IMR-90 (cell line): ENCODE results near the gene DDC. TPM values are rescaled to one million over a fixed set of nuclear protein-coding genes. Genes with fewer than 3 reads are reported as not detected.

ENCODE experiments used
- ATAC-seq: fragments of 200-7000 bp; cut with Tn5 transposase; 2 replicates; pipeline ENCODE4 v1.9.1; 2020; ENCODE audit warnings: low read depth, mild to moderate bottlenecking, moderate library complexity
- BruUV-seq: library from RNA; stranded (reverse); fragments of 400-500 nt; replicated peaks from 2 replicates; lab custom pipeline; 2021; lab: Mats Ljungman, UMichigan
- CTCF ChIA-PET: fragments of 300-600 bp; formaldehyde crosslinking; extraction: SDS; loops from one replicate; lab custom pipeline; 2021; ENCODE audit warnings: antibody characterized with exemption; lab: Yijun Ruan, JAX
- POLR2A ChIA-PET: fragments of 300-600 bp; sonication (Branson Sonifier 250); formaldehyde crosslinking; loops from one replicate; lab custom pipeline; 2022; ENCODE audit warnings: antibody characterized with exemption; ENCODE audit not compliant: unreplicated experiment; lab: Charles Lee
- DNase-seq: peaks from one replicate; pipeline ENCODE4 v3.0.0; 2013
- H2AFZ ChIP-seq: replicated peaks from 2 replicates; pipeline ENCODE3; 2013; ENCODE audit warnings: low read length, mild to moderate bottlenecking; ENCODE audit not compliant: poor library complexity
- H2AK5ac ChIP-seq: 2 replicates; pipeline ENCODE4 v1.6.1; 2013; ENCODE audit warnings: low read depth, low read length, inconsistent platforms
- H2AK9ac ChIP-seq: replicated peaks from 2 replicates; pipeline ENCODE3; 2013; ENCODE audit warnings: mild to moderate bottlenecking, low read depth, low read length, moderate library complexity; ENCODE audit not compliant: poor library complexity
- H2BK120ac ChIP-seq: 2 replicates; pipeline ENCODE4 v1.6.1; 2013; ENCODE audit warnings: low read depth, low read length, inconsistent platforms
- H2BK15ac ChIP-seq: 3 replicates; pipeline ENCODE4 v1.6.1; 2013; ENCODE audit warnings: low read depth, low read length, inconsistent platforms
- H2BK20ac ChIP-seq: 2 replicates; pipeline ENCODE4 v1.6.1; 2013; ENCODE audit warnings: low read depth, mild to moderate bottlenecking, inconsistent platforms, low read length, moderate library complexity
- H2BK5ac ChIP-seq: 2 replicates; pipeline ENCODE4 v1.6.1; 2013; ENCODE audit warnings: mild to moderate bottlenecking, low read depth, low read length, inconsistent platforms; ENCODE audit not compliant: poor library complexity, severe bottlenecking
- H3K14ac ChIP-seq: replicated peaks from 2 replicates; pipeline ENCODE4 v1.6.1; 2013; ENCODE audit warnings: low read depth, low read length, inconsistent platforms
- H3K18ac ChIP-seq: 2 replicates; pipeline ENCODE4 v1.6.1; 2013; ENCODE audit warnings: low read depth, low read length, control low read depth
- H3K23ac ChIP-seq: 2 replicates; pipeline ENCODE4 v1.6.1; 2013; ENCODE audit warnings: low read depth, low read length, inconsistent platforms
- H3K27ac ChIP-seq: 2 replicates; pipeline ENCODE4 v1.5.1; 2013; ENCODE audit warnings: mild to moderate bottlenecking, control low read depth, low read length; ENCODE audit not compliant: insufficient read depth
- H3K27me3 ChIP-seq: 2 replicates; pipeline ENCODE4 v1.6.1; 2013; ENCODE audit warnings: low read length; ENCODE audit not compliant: control insufficient read depth, insufficient read depth
- H3K36me3 ChIP-seq: 2 replicates; pipeline ENCODE4 v1.6.1; 2013; ENCODE audit warnings: low read length, mixed read lengths; ENCODE audit not compliant: control insufficient read depth, insufficient read depth
- H3K4ac ChIP-seq: 2 replicates; pipeline ENCODE4 v1.6.1; 2013; ENCODE audit warnings: low read depth, low read length, inconsistent platforms
- H3K4me1 ChIP-seq: 2 replicates; pipeline ENCODE4 v1.6.1; 2013; ENCODE audit warnings: low read length, mixed read lengths; ENCODE audit not compliant: control insufficient read depth, insufficient read depth
- H3K4me2 ChIP-seq: 2 replicates; pipeline ENCODE4 v1.6.1; 2013; ENCODE audit warnings: low read depth, mild to moderate bottlenecking, control low read depth, low read length, moderate library complexity
- H3K4me3 ChIP-seq: 2 replicates; pipeline ENCODE4 v1.5.1; 2013; ENCODE audit warnings: low read depth, mild to moderate bottlenecking, control low read depth, low read length, moderate library complexity; ENCODE audit not compliant: insufficient read depth
- H3K56ac ChIP-seq: 2 replicates; pipeline ENCODE4 v1.6.1; 2013; ENCODE audit warnings: low read length, inconsistent platforms; ENCODE audit not compliant: insufficient read depth; ENCODE audit errors: extremely low read depth
- H3K79me1 ChIP-seq, 2 experiments: 2 replicates each; pipeline ENCODE4 v1.6.1; 2013; ENCODE audit warnings: low read length in 2 of 2, inconsistent platforms in 1 of 2, low read depth in 1 of 2
- H3K9ac ChIP-seq: 2 replicates; pipeline ENCODE4 v1.6.1; 2013; ENCODE audit warnings: low read depth, low read length, control low read depth
- H3K9me1 ChIP-seq: 2 replicates; pipeline ENCODE4 v1.6.1; 2013; ENCODE audit warnings: low read length, inconsistent platforms; ENCODE audit not compliant: insufficient read depth
- H3K9me3 ChIP-seq: 2 replicates; pipeline ENCODE4 v1.6.1; 2013; ENCODE audit warnings: low read length; ENCODE audit not compliant: control insufficient read depth, insufficient read depth
- H4K20me1 ChIP-seq: 2 replicates; pipeline ENCODE4 v1.6.1; 2013; ENCODE audit warnings: low read length, inconsistent platforms; ENCODE audit not compliant: insufficient read depth
- H4K5ac ChIP-seq: 2 replicates; pipeline ENCODE4 v1.6.1; 2013; ENCODE audit warnings: mild to moderate bottlenecking, low read depth, low read length, control low read depth
- H4K8ac ChIP-seq, 2 experiments: 2 replicates each; pipeline ENCODE4 v1.6.1; 2013; ENCODE audit warnings: low read depth in 2 of 2, low read length in 2 of 2, control low read depth in 1 of 2, inconsistent platforms in 1 of 2
- H4K91ac ChIP-seq: 2 replicates; pipeline ENCODE4 v1.6.1; 2013; ENCODE audit warnings: low read depth, low read length, inconsistent platforms; ENCODE audit not compliant: insufficient read depth
- BHLHE40 ChIP-seq: fragments of 150-350 bp; IDR thresholded peaks from 2 replicates; pipeline ENCODE4 v1.6.1; 2016; ENCODE audit warnings: mild to moderate bottlenecking, low read depth, low read length
- CEBPB ChIP-seq: IDR thresholded peaks from 2 replicates; pipeline ENCODE4 v1.6.1; 2012; ENCODE audit warnings: low read depth, low read length, improper control_type of control experiment
- CHD1 ChIP-seq: IDR thresholded peaks from 2 replicates; pipeline ENCODE4 v1.6.1; 2012; ENCODE audit warnings: low read depth, low read length, improper control_type of control experiment
- CTCF ChIP-seq: conservative IDR thresholded peaks from 2 replicates; pipeline ENCODE4 v1.5.1; 2012; ENCODE audit warnings: mild to moderate bottlenecking, low read depth, low read length, improper control_type of control experiment
- ELK1 ChIP-seq: fragments of 150-350 bp; IDR thresholded peaks from 2 replicates; pipeline ENCODE4 v1.6.1; 2016; ENCODE audit warnings: low read depth, mild to moderate bottlenecking, low read length, moderate library complexity, borderline replicate concordance
- FOS ChIP-seq: fragments of 150-350 bp; IDR thresholded peaks from 2 replicates; pipeline ENCODE4 v1.6.1; 2016; ENCODE audit warnings: low read depth, low read length
- MAFK ChIP-seq: IDR thresholded peaks from 2 replicates; pipeline ENCODE4 v1.6.1; 2012; ENCODE audit warnings: low read depth, low read length, improper control_type of control experiment
- MAZ ChIP-seq: IDR thresholded peaks from 2 replicates; pipeline ENCODE4 v1.6.1; 2012; ENCODE audit warnings: low read depth, mild to moderate bottlenecking, low read length, improper control_type of control experiment, moderate library complexity, borderline replicate concordance
- MXI1 ChIP-seq: IDR thresholded peaks from 2 replicates; pipeline ENCODE4 v1.6.1; 2012; ENCODE audit warnings: low read depth, mild to moderate bottlenecking, low read length, moderate library complexity, borderline replicate concordance
- NFE2L2 ChIP-seq: fragments of 150-350 bp; IDR thresholded peaks from 2 replicates; pipeline ENCODE4 v1.6.1; 2016; ENCODE audit warnings: low read depth, mild to moderate bottlenecking, low read length
- POLR2A ChIP-seq: IDR thresholded peaks from 2 replicates; pipeline ENCODE4 v1.6.1; 2012; ENCODE audit warnings: mild to moderate bottlenecking, low read depth, low read length
- RAD21 ChIP-seq: IDR thresholded peaks from 2 replicates; pipeline ENCODE4 v1.6.1; 2012; ENCODE audit warnings: low read length, improper control_type of control experiment
- RCOR1 ChIP-seq: IDR thresholded peaks from 2 replicates; pipeline ENCODE4 v1.6.1; 2012; ENCODE audit warnings: mild to moderate bottlenecking, low read length, improper control_type of control experiment; ENCODE audit not compliant: insufficient replicate concordance
- RFX5 ChIP-seq: IDR thresholded peaks from 2 replicates; pipeline ENCODE4 v1.8.0; 2012; ENCODE audit warnings: low read depth, mild to moderate bottlenecking, low read length, moderate library complexity
- SMC3 ChIP-seq: fragments of 150-350 bp; IDR thresholded peaks from 2 replicates; pipeline ENCODE4 v1.6.1; 2016; ENCODE audit warnings: low read depth, mild to moderate bottlenecking, antibody characterized with exemption, low read length, moderate library complexity
- USF2 ChIP-seq: fragments of 150-350 bp; IDR thresholded peaks from 2 replicates; pipeline ENCODE4 v1.6.1; 2017; ENCODE audit warnings: mild to moderate bottlenecking, antibody characterized with exemption, low read length, low read depth
- WGBS, 2 experiments: methylation state at CpG; one replicate each; pipeline versions ENCODE4 v1.1.5 to v1.1.7; 2013; ENCODE audit warnings: missing lambda C conversion rate in 2 of 2; ENCODE audit not compliant: insufficient read length in 1 of 2; ENCODE audit errors: extremely low coverage in 2 of 2; 5-methylcytosine and 5-hydroxymethylcytosine counted together
- dilution Hi-C: fragments of 300-500 bp; cut with HindIII; formaldehyde crosslinking; loops from one replicate; pipeline ENCODE4 v1.14.3; 2018; ENCODE audit warnings: low sequenced_read_pairs; ENCODE audit not compliant: unreplicated experiment
- in situ Hi-C: fragments of 300-500 bp; cut with MboI; formaldehyde crosslinking; loops from 3 replicates; pipeline ENCODE4 v1.14.3; 2019; ENCODE audit warnings: low sequenced_read_pairs, inconsistent platforms, mixed read lengths
- intact Hi-C: fragments of 100-400 bp; cut with micrococcal nuclease; formaldehyde crosslinking; loops from 2 replicates; pipeline ENCODE4 v1.10.0; 2022
- polyA plus RNA-seq, 3 experiments: library from polyadenylated mRNA; depleted of rRNA; stranded (reverse); fragments of >200 nt; gene quantifications; 2 replicates each; pipeline ENCODE4 v1.2.3, GENCODE V29; 2012; ENCODE audit warnings: low replicate concordance in 1 of 3
- total RNA-seq: library from RNA; depleted of rRNA; stranded (reverse); fragments of >200 nt; gene quantifications from 2 replicates; pipeline ENCODE4 v1.2.3, GENCODE V29; 2012

DDC gene
- total and polyA plus RNA-seq, 2 of the 4 experiments (the other 2 are of a cell fraction): not detected

GRCh38 chr7:50473531-50473930, 91.7 kb downstream of the DDC start:
- Histone ChIP-seq H3K27me3 (peaks cover 18% of the 10 kb centered on the region), H3K27ac (no peak overlapping the region), H2BK20ac (no peak overlapping the region), H3K14ac (no peak overlapping the region), H4K20me1 (no peaks in the 10 kb centered on the region), H4K5ac (no peak overlapping the region), H2AK5ac (no peak overlapping the region), H3K18ac (no peak overlapping the region), H4K91ac (no peak overlapping the region), H3K9me3 (no peaks in the 10 kb centered on the region), H2BK5ac (no peak overlapping the region), H3K9ac (no peak overlapping the region), H2AFZ (no peak overlapping the region), H3K23ac (no peak overlapping the region), H2BK120ac (no peak overlapping the region), H3K4ac (no peak overlapping the region), H3K4me2 (no peak overlapping the region), H2BK15ac (no peak overlapping the region), H2AK9ac (no peak overlapping the region), H3K36me3 (no peaks in the 10 kb centered on the region), H3K4me3 (no peak overlapping the region), H3K9me1 (no peaks in the 10 kb centered on the region), H3K79me1 (no peaks in the 10 kb centered on the region), H3K56ac (no peak overlapping the region), H4K8ac (no peak overlapping the region), H3K4me1 (no peaks in the 10 kb centered on the region)
- POLR2A ChIA-PET: no interaction called here
- WGBS, 2 experiments: 78% methylated on average over 4 of the region's 4 CpGs; no CpG with 5 or more reads in 1 of the 2 experiments
- TF ChIP-seq CTCF (no peak), SMC3 (no peak), RAD21 (no peak), MXI1 (no peak), BHLHE40 (no peak), USF2 (no peak), CHD1 (no peak), MAFK (no peak), POLR2A (no peak), FOS (no peak), RCOR1 (no peak), NFE2L2 (no peak), ELK1 (no peak), RFX5 (no peak), MAZ (no peak), CEBPB (no peak)
- dilution Hi-C loops: no loop called here
- DNase-seq (no peak), ATAC-seq (no peak)
- BruUV-seq: no TSS peak
- in situ Hi-C loops: loop anchor here (25.0 kb wide), 1 partner anchor 214 kb away; no protein-coding TSS in a partner anchor
- intact Hi-C loops: no loop called here
- CTCF ChIA-PET: no interaction called here
